Trophoblast cell (in vitro differentiated cells and primary cell): ENCODE results near the gene CCDC106.

Experiments
- DNase-seq, 2 donors: peaks; one replicate each; pipeline ENCODE4 v3.0.0-alpha.2; 2016
- H2AFZ ChIP-seq: 2 replicates; pipeline ENCODE4 v1.6.1; 2013; ENCODE audit warnings: low read length, moderate library complexity, mild to moderate bottlenecking; ENCODE audit not compliant: insufficient read depth, poor library complexity
- H2AK5ac ChIP-seq: 2 replicates; pipeline ENCODE4 v1.6.1; 2013; ENCODE audit warnings: mild to moderate bottlenecking, low read length
- H2BK120ac ChIP-seq: 2 replicates; pipeline ENCODE4 v1.6.1; 2013; ENCODE audit warnings: low read length, mild to moderate bottlenecking, moderate library complexity; ENCODE audit not compliant: insufficient read depth, poor library complexity
- H2BK12ac ChIP-seq: 2 replicates; pipeline ENCODE4 v1.6.1; 2013; ENCODE audit warnings: mild to moderate bottlenecking, low read length, moderate library complexity
- H2BK5ac ChIP-seq: 2 replicates; pipeline ENCODE4 v1.6.1; 2013; ENCODE audit warnings: low read length, low read depth, moderate library complexity, mild to moderate bottlenecking; ENCODE audit not compliant: poor library complexity
- H3K14ac ChIP-seq: 2 replicates; pipeline ENCODE4 v1.6.1; 2013; ENCODE audit warnings: mild to moderate bottlenecking, low read length
- H3K18ac ChIP-seq: 2 replicates; pipeline ENCODE4 v1.6.1; 2013; ENCODE audit warnings: mild to moderate bottlenecking, low read length
- H3K23ac ChIP-seq: 2 replicates; pipeline ENCODE4 v1.6.1; 2013; ENCODE audit warnings: low read length
- H3K27ac ChIP-seq: 2 replicates; pipeline ENCODE4 v1.5.1; 2013; ENCODE audit warnings: low read depth, mild to moderate bottlenecking, inconsistent platforms, low read length, moderate library complexity
- H3K27me3 ChIP-seq: 2 replicates; pipeline ENCODE4 v1.6.1; 2013; ENCODE audit warnings: inconsistent platforms, mild to moderate bottlenecking, low read length, moderate library complexity; ENCODE audit not compliant: insufficient read depth
- H3K36me3 ChIP-seq, 2 experiments: 1 replicate in 1 of 2; 2 replicates in 1 of 2; pipeline ENCODE4 v1.6.1; 2013; ENCODE audit warnings: low read length in 2 of 2, mild to moderate bottlenecking in 2 of 2, moderate library complexity in 1 of 2; ENCODE audit not compliant: insufficient read depth in 2 of 2, control insufficient read depth in 1 of 2
- H3K4ac ChIP-seq: 2 replicates; pipeline ENCODE4 v1.6.1; 2013; ENCODE audit warnings: low read depth, mild to moderate bottlenecking, low read length, moderate library complexity
- H3K4me1 ChIP-seq, 2 experiments: 1 replicate in 1 of 2; 2 replicates in 1 of 2; pipeline ENCODE4 v1.6.1; 2013; ENCODE audit warnings: low read length in 2 of 2, mild to moderate bottlenecking in 2 of 2, moderate library complexity in 1 of 2; ENCODE audit not compliant: insufficient read depth in 2 of 2, control insufficient read depth in 1 of 2
- H3K4me2 ChIP-seq: 2 replicates; pipeline ENCODE4 v1.6.1; 2013; ENCODE audit warnings: inconsistent platforms, mild to moderate bottlenecking, low read length, moderate library complexity
- H3K4me3 ChIP-seq: 2 replicates; pipeline ENCODE4 v1.5.1; 2013; ENCODE audit warnings: mild to moderate bottlenecking, low read depth, low read length, inconsistent platforms
- H3K79me1 ChIP-seq: one replicate; pipeline ENCODE4 v1.6.1; 2013; ENCODE audit warnings: low read length
- H3K79me2 ChIP-seq: 2 replicates; pipeline ENCODE4 v1.6.1; 2013; ENCODE audit warnings: low read length, mild to moderate bottlenecking; ENCODE audit not compliant: control insufficient read depth, insufficient read depth, poor library complexity
- H3K9ac ChIP-seq: 2 replicates; pipeline ENCODE4 v1.6.1; 2013; ENCODE audit warnings: mild to moderate bottlenecking, low read length
- H3K9me3 ChIP-seq: 2 replicates; pipeline ENCODE4 v1.6.1; 2013; ENCODE audit warnings: low read depth, mild to moderate bottlenecking, control low read depth, inconsistent platforms, low read length; ENCODE audit not compliant: insufficient read depth
- H4K12ac ChIP-seq: 2 replicates; pipeline ENCODE4 v1.6.1; 2013; ENCODE audit warnings: low read depth, mild to moderate bottlenecking, low read length, moderate library complexity
- H4K8ac ChIP-seq: 2 replicates; pipeline ENCODE4 v1.6.1; 2013; ENCODE audit warnings: low read depth, mild to moderate bottlenecking, low read length, moderate library complexity
- H4K91ac ChIP-seq: one replicate; pipeline ENCODE4 v1.6.1; 2013; ENCODE audit warnings: low read depth, mild to moderate bottlenecking, low read length, moderate library complexity
- WGBS: extraction: QIAGEN DNeasy Blood & Tissue Kit; methylation state at CpG from one replicate; pipeline ENCODE4 v1.1.7; 2013; ENCODE audit warnings: missing lambda C conversion rate; ENCODE audit not compliant: insufficient read length, insufficient coverage; ENCODE audit errors: extremely low coverage; 5-methylcytosine and 5-hydroxymethylcytosine counted together

The CCDC106 gene

GRCh38 chr19:55606471-55606787 lies 41.6 kb upstream of the CCDC106 start:
- Histone ChIP-seq H3K4me3 (peak overlapping the region; percentile 54), H3K79me1 (peaks cover 13% of the 10 kb centered on the region), H3K14ac (no peak overlapping the region), H2BK12ac (no peak overlapping the region), H2BK5ac (no peak overlapping the region), H2AFZ (no peak overlapping the region), H3K9ac (peak overlapping the region; percentile 81), H3K18ac (peak overlapping the region; percentile 26), H4K12ac (no peak overlapping the region), H3K4ac (no peak overlapping the region), H4K8ac (no peak overlapping the region), H3K23ac (no peak overlapping the region), H3K79me2 (peaks cover 5% of the 10 kb centered on the region), H2AK5ac (no peak overlapping the region), H3K4me2 (peak overlapping the region; percentile 87), H2BK120ac (no peak overlapping the region), H3K4me1 (peaks cover 7 to 9% of the 10 kb centered on the region in 2 experiments), H4K91ac (no peak overlapping the region), H3K27ac (peak overlapping the region; percentile 21), H3K27me3 (no peaks in the 10 kb centered on the region), H3K36me3 (peaks cover 7 to 12% of the 10 kb centered on the region in 2 experiments), H3K9me3 (no peaks in the 10 kb centered on the region)
- no peak for DNase-seq
- no CpG with 5 or more reads among the region's 12 CpGs for WGBS

GRCh38 chr19:55606817-55607216 lies 41.2 kb upstream of the CCDC106 start:
- Histone ChIP-seq H3K27me3 (no peaks in the 10 kb centered on the region), H3K18ac (no peak overlapping the region)
- WGBS = no CpG with 5 or more reads among the region's 9 CpGs

GRCh38 chr19:55609326-55609725 lies 38.7 kb upstream of the CCDC106 start:
- Histone ChIP-seq H3K23ac (no peak overlapping the region), H3K14ac (no peak overlapping the region), H4K91ac (no peak overlapping the region), H3K4me1 (peaks cover 4 to 5% of the 10 kb centered on the region in 2 experiments), H3K4me3 (no peak overlapping the region), H3K27me3 (no peaks in the 10 kb centered on the region), H3K4me2 (no peak overlapping the region), H3K79me1 (peaks cover 13% of the 10 kb centered on the region), H2BK12ac (no peak overlapping the region), H3K27ac (no peak overlapping the region), H4K8ac (no peak overlapping the region), H2BK5ac (no peak overlapping the region), H3K79me2 (peaks cover 5% of the 10 kb centered on the region), H3K9ac (no peak overlapping the region), H2BK120ac (no peak overlapping the region), H4K12ac (no peak overlapping the region), H3K4ac (no peak overlapping the region), H3K9me3 (peaks cover 1% of the 10 kb centered on the region), H3K36me3 (peaks cover 15 to 22% of the 10 kb centered on the region in 2 experiments), H2AFZ (no peak overlapping the region), H2AK5ac (no peak overlapping the region), H3K18ac (no peak overlapping the region)
- WGBS = no CpG with 5 or more reads among the region's 5 CpGs
- DNase-seq = peak; percentile 33 to 61

More at GRCh38 chr19:55606817-55607216, 41.2 kb upstream of the CCDC106 start:
- Histone ChIP-seq H3K9me3 (no peaks in the 10 kb centered on the region), H3K79me1 (peaks cover 13% of the 10 kb centered on the region), H3K9ac (no peak overlapping the region), H3K79me2 (peaks cover 5% of the 10 kb centered on the region), H3K36me3 (peaks cover 7 to 15% of the 10 kb centered on the region in 2 experiments), H4K12ac (no peak overlapping the region), H3K4ac (no peak overlapping the region), H2BK120ac (no peak overlapping the region), H3K4me1 (peaks cover 5 to 9% of the 10 kb centered on the region in 2 experiments), H4K91ac (no peak overlapping the region), H3K23ac (no peak overlapping the region), H2BK12ac (no peak overlapping the region), H4K8ac (no peak overlapping the region), H2BK5ac (no peak overlapping the region), H3K4me2 (peak overlapping the region; percentile 87), H3K27ac (no peak overlapping the region), H3K14ac (no peak overlapping the region), H2AK5ac (no peak overlapping the region), H2AFZ (no peak overlapping the region), H3K4me3 (no peak overlapping the region)
- DNase-seq = no peak

GRCh38 chr19:55611300-55611982 lies 36.6 kb upstream of the CCDC106 start:
- H4K91ac ChIP-seq = no peak overlapping the region
- H3K4ac ChIP-seq = no peak overlapping the region
- no peak overlapping the region for H3K9ac ChIP-seq
- DNase-seq = no peak
- no peak overlapping the region for H2BK12ac ChIP-seq
- peaks cover 35 to 41% of the 10 kb centered on the region in 2 experiments for H3K36me3 ChIP-seq
- WGBS = no CpG with 5 or more reads among the region's 15 CpGs
- H2AK5ac ChIP-seq = no peak overlapping the region
- H3K4me1 ChIP-seq = peaks cover 3 to 4% of the 10 kb centered on the region in 2 experiments
- no peak overlapping the region for H3K18ac ChIP-seq
- H3K4me2 ChIP-seq = no peak overlapping the region
- no peak overlapping the region for H3K14ac ChIP-seq
- H4K12ac ChIP-seq = no peak overlapping the region
- no peak overlapping the region for H4K8ac ChIP-seq
- peaks cover 6% of the 10 kb centered on the region for H3K9me3 ChIP-seq
- no peaks in the 10 kb centered on the region for H3K27me3 ChIP-seq
- no peak overlapping the region for H3K4me3 ChIP-seq
- no peak overlapping the region for H2BK120ac ChIP-seq
- no peak overlapping the region for H3K23ac ChIP-seq
- H3K79me2 ChIP-seq = no peaks in the 10 kb centered on the region
- H2AFZ ChIP-seq = no peak overlapping the region
- H2BK5ac ChIP-seq = no peak overlapping the region
- no peak overlapping the region for H3K27ac ChIP-seq
- H3K79me1 ChIP-seq = no peaks in the 10 kb centered on the region
